NCI-H2196 treated with DMSO at 0.1 percent for 48 hours (cell line): ENCODE measurements around the gene DSCAML1.

Source experiments
- DNase-seq: peaks from one replicate; lab custom pipeline; 2025; ENCODE audit not compliant: unreplicated experiment; lab: John Stamatoyannopoulos, UW

The DSCAML1 gene

GRCh38 chr11:117392979-117393378 lies 404.0 kb downstream of the DSCAML1 start:
- DNase-seq, result no peak

DNA sequence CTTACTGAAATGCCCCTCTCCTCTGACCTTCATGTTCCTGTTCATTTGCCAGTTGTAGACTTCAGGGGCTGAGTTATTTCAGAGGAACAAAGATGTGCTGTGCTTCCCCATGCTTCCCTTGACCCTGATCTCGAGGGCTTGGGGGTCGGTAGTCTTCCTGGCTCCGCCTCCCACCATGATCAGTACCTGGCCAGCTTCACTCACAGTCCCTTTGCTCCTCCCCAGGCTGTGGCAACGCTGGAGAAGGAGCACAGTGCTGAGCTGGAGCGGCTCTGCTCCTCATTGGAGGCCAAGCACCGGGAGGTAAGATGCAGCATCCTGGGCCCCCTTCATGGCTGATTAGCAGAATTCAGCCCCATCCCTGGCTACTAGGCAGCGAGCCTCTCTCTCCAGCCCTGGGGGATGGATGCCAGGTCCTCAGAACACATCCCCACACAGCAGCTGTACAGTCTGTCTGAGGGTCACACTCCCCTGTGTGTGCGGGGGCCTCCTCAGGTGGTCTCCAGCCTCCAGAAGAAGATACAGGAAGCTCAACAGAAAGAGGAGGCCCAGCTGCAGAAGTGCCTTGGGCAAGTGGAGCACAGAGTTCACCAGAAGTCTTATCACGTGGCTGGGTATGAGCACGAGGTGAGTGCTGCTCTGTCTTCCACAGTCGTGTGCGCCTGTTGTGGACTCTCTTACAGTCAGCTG lies 404.9 kb downstream of the DSCAML1 start:
- no peak for DNase-seq

- DNase-seq, result no peak
Observed at GRCh38 chr11:117391181-117391580, 405.8 kb downstream of the DSCAML1 start.

GRCh38 chr11:117390743-117391142 lies 406.3 kb downstream of the DSCAML1 start:
- DNase-seq, result no peak

- no peak for DNase-seq
Observed at GRCh38 chr11:117387992-117388755, 408.8 kb downstream of the DSCAML1 start.

DNA sequence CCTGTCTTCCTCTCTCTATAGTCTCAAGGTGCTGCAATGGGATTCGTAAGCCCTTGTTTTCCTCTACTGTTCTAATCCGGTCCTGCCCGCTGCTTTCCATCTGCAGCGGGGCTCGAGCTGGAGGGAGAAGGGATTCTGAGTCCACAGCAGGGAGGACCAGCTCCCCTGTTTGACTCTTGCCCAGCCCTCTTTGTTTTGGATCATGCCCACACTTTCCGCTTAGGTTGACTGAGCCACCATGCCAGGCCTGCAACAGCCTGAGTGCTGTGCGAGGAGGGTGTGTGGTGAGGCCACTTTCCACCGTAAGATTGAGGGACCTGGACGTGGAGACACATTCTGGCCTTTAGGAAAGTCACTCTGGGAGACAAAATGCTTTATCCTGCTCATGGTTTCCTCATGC lies 411.1 kb downstream of the DSCAML1 start:
- no peak for DNase-seq

GRCh38 chr11:117385471-117385870 lies 411.5 kb downstream of the DSCAML1 start:
- no peak for DNase-seq

GRCh38 chr11:117384045-117384444 lies 413.0 kb downstream of the DSCAML1 start:
- DNase-seq, result no peak

- DNase-seq, result no peak
Observed at GRCh38 chr11:117382746-117383145, 414.3 kb downstream of the DSCAML1 start.

DNA sequence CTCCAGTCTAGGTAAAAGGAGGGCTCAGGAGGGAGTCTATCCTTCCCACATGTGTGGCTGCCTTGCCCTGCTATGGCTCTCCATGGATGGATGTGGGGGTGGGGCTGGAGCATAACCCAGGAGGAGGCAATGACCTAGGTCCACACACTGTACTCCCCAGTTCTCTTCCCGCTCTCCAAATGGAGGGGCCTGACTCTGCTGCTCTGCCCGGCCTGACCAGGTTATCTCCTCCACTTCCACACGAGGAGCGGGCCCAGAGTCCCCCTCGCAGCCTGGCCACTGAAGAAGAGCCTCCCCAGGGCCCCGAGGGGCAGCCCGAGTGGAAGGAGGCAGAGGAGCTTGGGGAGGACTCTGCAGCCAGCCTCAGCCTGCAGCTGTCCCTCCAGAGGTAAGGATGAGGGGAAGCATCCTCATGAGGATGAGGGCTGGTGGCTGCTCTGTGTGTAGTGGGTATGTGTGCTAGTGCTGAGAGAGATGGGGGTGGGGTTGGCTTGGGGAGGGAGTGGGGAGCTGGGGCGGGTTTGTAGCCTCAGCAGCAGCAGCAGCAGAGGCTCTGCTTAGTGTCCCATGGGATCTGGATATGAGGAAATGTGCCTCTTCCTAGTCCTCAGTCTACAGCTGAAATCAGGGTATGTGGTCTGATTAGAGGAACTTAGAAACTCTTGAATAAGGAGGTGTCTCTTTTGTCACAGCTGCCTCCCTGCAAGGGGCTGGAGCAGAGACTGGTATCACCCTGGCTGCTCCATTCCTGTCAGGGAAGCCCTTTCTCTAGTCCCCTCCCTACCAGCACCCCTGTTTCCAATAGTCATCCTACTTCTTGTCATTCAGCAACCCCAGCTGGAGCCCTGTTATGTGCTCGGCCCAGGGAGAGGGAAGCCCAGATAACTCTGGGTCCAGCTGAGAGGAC lies 415.3 kb downstream of the DSCAML1 start:
- DNase-seq, result no peak

DNA sequence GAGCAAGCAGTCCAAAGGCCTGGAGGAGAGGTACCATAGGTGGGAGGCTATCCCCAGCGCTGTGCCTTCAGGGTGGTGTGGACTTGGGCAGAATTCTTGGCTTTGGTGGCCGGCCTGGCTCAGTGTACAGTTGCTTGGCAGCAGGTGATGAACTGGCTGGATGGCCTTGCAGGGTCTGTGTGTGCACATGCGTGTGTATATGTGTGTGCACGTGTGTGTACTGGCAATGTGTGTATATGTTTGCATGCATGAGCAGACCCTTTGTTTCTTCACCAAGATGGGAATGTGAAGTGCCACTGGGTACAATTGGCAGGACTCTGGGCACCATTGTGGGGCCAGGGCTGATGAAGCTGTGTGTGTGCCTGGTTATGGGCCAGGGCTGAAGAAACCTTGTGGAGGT lies 416.3 kb downstream of the DSCAML1 start:
- no peak for DNase-seq

GRCh38 chr11:117378976-117379865 lies 417.8 kb downstream of the DSCAML1 start:
- no peak for DNase-seq
